Kidney (tissue), 14 donors: ENCODE results near the gene DISC1. TPM values are rescaled to one million over a fixed set of nuclear protein-coding genes. Genes with fewer than 3 reads are reported as not detected.
"Not testable (repeated sequence)": the region's sequence is repeated elsewhere in the genome, so short reads cannot be mapped to it uniquely, and the experiment has no call there.

Source experiments
- DNase-seq, 5 donors: peaks; one replicate each; pipeline ENCODE4 v3.0.0-alpha.2; 2013 to 2020
- FAIRE-seq: peaks from 2 replicates; lab custom pipeline; 2012; peaks lifted over from hg19 to GRCh38; lab: Jason Lieb, UNC
- H3K27ac ChIP-seq, 2 donors: one replicate each; pipeline ENCODE4 v1.7.0; 2013; ENCODE audit warnings: low read depth in 2 of 2, low read length in 2 of 2, inconsistent platforms in 1 of 2
- H3K27me3 ChIP-seq: one replicate; pipeline ENCODE4 v1.7.1; 2013; ENCODE audit warnings: low read length, inconsistent platforms; ENCODE audit not compliant: control insufficient read depth, insufficient read depth
- H3K36me3 ChIP-seq, 3 donors: one replicate each; pipeline versions ENCODE4 v1.7.0 to v1.7.1; 2013; ENCODE audit warnings: low read length in 3 of 3, control low read depth in 1 of 3, inconsistent platforms in 1 of 3; ENCODE audit not compliant: insufficient read depth in 3 of 3, control insufficient read depth in 2 of 3
- H3K4me1 ChIP-seq, 3 donors: one replicate each; pipeline versions ENCODE4 v1.7.0 to v1.7.1; 2013; ENCODE audit warnings: low read length in 3 of 3, inconsistent platforms in 1 of 3, low read depth in 1 of 3; ENCODE audit not compliant: control insufficient read depth in 2 of 3, insufficient read depth in 2 of 3
- H3K4me3 ChIP-seq, 3 donors: one replicate each; pipeline versions ENCODE4 v1.7.0 to v1.8.1; 2013; ENCODE audit warnings: low read length in 3 of 3, control low read depth in 1 of 3, inconsistent platforms in 1 of 3
- H3K9ac ChIP-seq, 3 donors: one replicate each; pipeline versions ENCODE4 v1.7.0 to v1.7.1; 2013; ENCODE audit warnings: low read length in 3 of 3, control low read depth in 1 of 3, inconsistent platforms in 1 of 3
- H3K9me3 ChIP-seq, 3 donors: one replicate each; pipeline versions ENCODE4 v1.7.0 to v1.7.1; 2013; ENCODE audit warnings: low read length in 3 of 3, control low read depth in 1 of 3, inconsistent platforms in 1 of 3; ENCODE audit not compliant: control insufficient read depth in 2 of 3, insufficient read depth in 1 of 3
- CTCF ChIP-seq: IDR thresholded peaks from 3 replicates; pipeline ENCODE4 v1.5.1; 2012; ENCODE audit warnings: mild to moderate bottlenecking, moderate library complexity, borderline replicate concordance; ENCODE audit not compliant: insufficient read depth; ENCODE audit errors: extremely low read depth
- intact Hi-C: fragments of 100-400 bp; cut with DNase I; formaldehyde crosslinking; loops from one replicate; pipeline ENCODE4 v1.11.1; 2022
- polyA plus RNA-seq: library from polyadenylated mRNA; stranded (reverse); fragments of 350-450 nt; fragmentation: Illumina TruSeq; extraction: RNeasy Lipid Tissue Mini Kit (QIAGEN cat#74804); gene quantifications from one replicate; pipeline ENCODE4 v1.2.3, GENCODE V29; 2014; ENCODE audit warnings: low read depth, low replicate concordance; ENCODE audit not compliant: insufficient read depth
- total RNA-seq: library from RNA; stranded (reverse); fragmentation: NEBNext Ultra II Directional; extraction: Animal tissue kit (Norgen Biotek cat#: 25700); gene quantifications from one replicate; pipeline ENCODE4 v1.2.1, GENCODE V29; 2021
- donor health status: control.
- donor health status: control.
- donor health status: control.
- donor health status: control.
- donor health status: control.
- donor health status: DM: yes; HTN: yes; CAD: no.
- donor health status: Normal renal cell carcinoma (clear cell type).

The DISC1 gene
- total and polyA plus RNA-seq, 2 donors from 2014 or later, result 0.80 to 15.9 TPM

- Histone ChIP-seq H3K9me3 (no peaks in the 10 kb centered on the region), H3K4me3 (no peak overlapping the region), H3K9ac (no peak overlapping the region), H3K4me1 (peaks cover 0 to 3% (median 0%) of the 10 kb centered on the region in 3 donors), H3K27me3 (no peaks in the 10 kb centered on the region), H3K36me3 (no peaks in the 10 kb centered on the region), H3K27ac (no peak overlapping the region)
- intact Hi-C loops, result no loop called here
- no peak for TF ChIP-seq CTCF
- DNase-seq, result no peak
- FAIRE-seq, result no peak
Measured at GRCh38 chr1:231668826-231669225, 42.2 kb downstream of the DISC1 start.

GRCh38 chr1:231669864-231670621 lies 43.5 kb downstream of the DISC1 start:
- DNase-seq, H3K27me3 ChIP-seq, H3K4me1 ChIP-seq, H3K4me3 ChIP-seq, intact Hi-C loops, H3K27ac ChIP-seq, H3K9ac ChIP-seq, H3K9me3 ChIP-seq, FAIRE-seq, H3K36me3 ChIP-seq: not testable (repeated sequence)

- Histone ChIP-seq H3K27me3 (no peaks in the 10 kb centered on the region), H3K9ac (no peak overlapping the region), H3K27ac (no peak overlapping the region), H3K4me3 (no peak overlapping the region), H3K4me1 (peaks cover 0 to 3% (median 0%) of the 10 kb centered on the region in 3 donors), H3K9me3 (no peaks in the 10 kb centered on the region), H3K36me3 (no peaks in the 10 kb centered on the region)
- intact Hi-C loops, result no loop called here
- FAIRE-seq (no peak), DNase-seq (no peak)
- TF ChIP-seq CTCF, result no peak
Measured at GRCh38 chr1:231670755-231671154, 44.2 kb downstream of the DISC1 start.

GRCh38 chr1:231674575-231674974 lies 48.0 kb downstream of the DISC1 start:
- no peaks in the 10 kb centered on the region for H3K27me3 ChIP-seq
- intact Hi-C loops, result no loop called here
- no peaks in the 10 kb centered on the region for H3K4me1 ChIP-seq
- TF ChIP-seq CTCF, result no peak
- no peaks in the 10 kb centered on the region for H3K9me3 ChIP-seq
- FAIRE-seq (no peak), DNase-seq (no peak)
- H3K36me3 ChIP-seq, result no peaks in the 10 kb centered on the region
- no peak overlapping the region for H3K4me3 ChIP-seq
- H3K9ac ChIP-seq, result no peak overlapping the region
- no peak overlapping the region for H3K27ac ChIP-seq
